ENCODE results near the gene CACNA1C. TPM values are rescaled to one million over a fixed set of nuclear protein-coding genes. Genes with fewer than 3 reads are reported as not detected.

The CACNA1C gene
- total RNA-seq, 8 experiments from 2014 or later: 0.97 to 36.4 (median 5.1) TPM

GRCh38 chr12:2647186-2647585 is 594.4 kb downstream of the CACNA1C start:
- H3K27ac ChIP-seq: no peak overlapping the region
- 17 to 100% (median 52%) methylated on average over 1 to 2 of the region's 7 CpGs; no CpG with 5 or more reads in 2 of the 10 experiments for WGBS, 10 experiments
- in situ Hi-C loops (cut with MboI; ENCODE audit: low pct_unique_long_range_greater_than_20kb in 2 of 9, low sequenced_read_pairs in 9 of 9, unreplicated experiment in 9 of 9): no loop called here

DNA sequence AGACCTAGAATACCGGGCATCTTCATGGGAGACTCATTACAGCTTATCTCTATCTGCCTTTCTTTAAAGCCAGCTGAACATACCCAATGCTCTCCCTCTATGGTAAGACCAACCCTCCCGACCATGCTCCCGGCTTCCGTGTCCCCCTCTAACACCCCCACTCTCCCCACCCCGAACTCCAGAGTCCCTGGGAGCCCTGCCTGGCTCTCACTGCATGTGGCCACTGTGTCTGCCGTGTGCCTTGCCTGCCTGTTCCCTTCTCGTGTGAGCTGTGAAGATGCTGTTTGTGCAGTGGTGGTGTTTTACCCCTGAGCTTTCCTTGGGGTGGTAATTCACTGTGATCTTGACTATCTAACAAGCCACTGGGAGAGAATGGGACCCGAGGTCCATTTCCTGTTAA is 595.6 kb downstream of the CACNA1C start:
- Histone ChIP-seq H3K4me1 (replicated peaks in 1 of 2) (no peaks in the 10 kb centered on the region), H3K4me3 (no peak overlapping the region), H3K27ac (no peak overlapping the region)
- 83 to 100% (median 100%) methylated on average over 1 of the region's 8 CpGs; no CpG with 5 or more reads in 7 of the 10 experiments for WGBS, 10 experiments
- in situ Hi-C loops (cut with MboI; ENCODE audit: low pct_unique_long_range_greater_than_20kb in 2 of 9, low sequenced_read_pairs in 9 of 9, unreplicated experiment in 9 of 9): no loop called here
- no peak for ATAC-seq (replicated peaks in 6 of 8)

More at GRCh38 chr12:2647186-2647585, 594.4 kb downstream of the CACNA1C start:
- Histone ChIP-seq H3K4me1 (replicated peaks in 1 of 2) (no peaks in the 10 kb centered on the region), H3K4me3 (no peak overlapping the region)
- no peak for ATAC-seq (replicated peaks in 6 of 8)

DNA sequence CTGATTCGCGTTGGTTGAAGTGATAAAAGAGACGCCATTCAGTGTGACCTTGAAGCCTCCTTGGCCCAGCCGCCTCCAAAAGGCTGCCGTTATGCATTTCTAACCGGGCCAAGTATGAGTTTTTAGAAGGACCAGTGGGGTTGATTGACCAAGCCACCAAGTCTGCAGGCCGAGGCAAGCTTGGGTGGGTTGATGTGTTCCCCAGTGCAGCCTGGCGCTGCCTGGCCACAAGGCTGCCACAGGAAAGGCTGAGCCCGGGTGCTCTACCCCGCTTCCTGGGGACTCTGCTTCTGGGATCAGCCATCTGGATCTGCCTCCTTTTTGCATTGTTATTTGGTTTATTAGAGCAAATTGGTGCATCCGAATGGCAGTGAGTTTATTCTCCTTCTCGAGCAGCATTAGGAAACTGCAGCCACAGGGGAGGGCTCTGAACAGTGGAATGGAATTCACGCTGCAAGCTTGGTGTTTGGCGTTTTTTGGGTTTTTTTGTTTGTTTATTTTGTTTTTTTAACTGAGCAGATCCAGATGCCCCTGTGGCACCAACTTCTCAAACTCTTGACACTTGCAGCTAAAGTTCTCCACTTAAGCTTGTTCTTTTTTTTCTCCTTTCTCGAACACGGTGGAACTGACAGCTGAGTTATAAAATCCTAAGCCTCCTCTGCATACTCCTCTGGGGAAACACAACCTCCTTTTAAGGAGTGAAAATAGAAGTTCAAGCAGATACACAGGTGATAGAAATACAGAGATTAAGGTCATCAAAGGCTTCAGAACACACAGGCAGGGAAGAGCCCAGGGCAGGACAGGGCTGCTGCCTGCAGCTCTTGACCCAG is 596.6 kb downstream of the CACNA1C start:
- Histone ChIP-seq H3K4me1 (replicated peaks in 1 of 2) (no peaks in the 10 kb centered on the region), H3K27ac (no peak overlapping the region), H3K4me3 (no peak overlapping the region)
- in situ Hi-C loops (cut with MboI; ENCODE audit: low pct_unique_long_range_greater_than_20kb in 2 of 9, low sequenced_read_pairs in 9 of 9, unreplicated experiment in 9 of 9): no loop called here
- 35 to 91% (median 70%) methylated on average over 4 to 13 of the region's 16 CpGs for WGBS, 10 experiments
- ATAC-seq (replicated peaks in 6 of 8): no peak

- H3K4me3 ChIP-seq: no peak overlapping the region
- ATAC-seq (replicated peaks in 6 of 8): no peak
- H3K4me1 ChIP-seq (replicated peaks in 1 of 2): no peaks in the 10 kb centered on the region
- H3K27ac ChIP-seq: no peak overlapping the region
- in situ Hi-C loops (cut with MboI; ENCODE audit: low pct_unique_long_range_greater_than_20kb in 2 of 9, low sequenced_read_pairs in 9 of 9, unreplicated experiment in 9 of 9): no loop called here
- WGBS, 10 experiments: 31 to 100% (median 96%) methylated on average over 1 to 10 of the region's 17 CpGs; no CpG with 5 or more reads in 5 of the 10 experiments
These were observed 597.7 kb downstream of the CACNA1C start for GRCh38 chr12:2650261-2651067.

DNA sequence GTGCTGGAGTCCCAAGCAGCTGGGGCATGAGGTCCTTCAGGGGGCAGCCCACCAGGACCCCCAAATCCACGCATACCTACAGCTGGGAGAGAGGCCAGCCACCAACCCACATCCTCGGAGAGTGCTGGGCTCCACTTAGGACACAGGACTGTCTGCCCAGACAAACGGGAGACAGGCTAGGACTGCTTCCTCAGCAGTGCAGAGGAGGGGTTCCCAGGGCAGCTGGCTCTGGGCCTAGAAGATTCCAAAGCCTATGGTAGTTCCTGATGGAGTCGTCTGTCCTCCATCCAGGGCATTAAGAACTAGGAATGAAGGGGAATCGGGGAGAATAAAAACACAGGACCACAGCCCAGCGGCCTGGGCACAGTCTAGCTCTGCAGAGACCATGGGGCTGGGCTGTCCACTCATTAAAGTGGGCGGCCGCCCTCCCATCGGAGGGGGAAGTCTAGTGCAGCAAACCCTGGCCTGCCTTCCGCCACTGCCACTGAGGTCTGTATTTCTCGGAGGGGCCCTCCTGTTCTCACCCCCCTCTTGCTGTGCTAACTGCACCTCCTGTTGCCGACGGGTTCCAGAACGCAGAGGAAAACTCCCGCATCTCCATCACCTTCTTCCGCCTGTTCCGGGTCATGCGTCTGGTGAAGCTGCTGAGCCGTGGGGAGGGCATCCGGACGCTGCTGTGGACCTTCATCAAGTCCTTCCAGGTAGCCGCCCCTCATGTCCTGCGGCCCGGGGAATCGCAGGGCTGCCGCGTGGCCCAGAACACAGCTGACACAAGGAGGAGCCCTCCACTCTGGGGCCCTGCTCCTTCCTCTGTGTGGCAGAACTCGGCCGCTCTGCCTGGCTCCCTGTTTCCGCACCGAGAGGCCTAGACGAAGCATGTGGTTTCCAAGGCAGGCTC is 598.5 kb downstream of the CACNA1C start:
- Histone ChIP-seq H3K4me3 (no peak overlapping the region), H3K4me1 (replicated peaks in 1 of 2) (no peaks in the 10 kb centered on the region), H3K27ac (no peak overlapping the region)
- in situ Hi-C loops (cut with MboI; ENCODE audit: low pct_unique_long_range_greater_than_20kb in 2 of 9, low sequenced_read_pairs in 9 of 9, unreplicated experiment in 9 of 9): no loop called here
- 37 to 100% (median 81%) methylated on average over 1 to 11 of the region's 32 CpGs; no CpG with 5 or more reads in 3 of the 10 experiments for WGBS, 10 experiments
- peak in 1 of 8 experiments; percentile 31 for ATAC-seq (replicated peaks in 6 of 8)

DNA sequence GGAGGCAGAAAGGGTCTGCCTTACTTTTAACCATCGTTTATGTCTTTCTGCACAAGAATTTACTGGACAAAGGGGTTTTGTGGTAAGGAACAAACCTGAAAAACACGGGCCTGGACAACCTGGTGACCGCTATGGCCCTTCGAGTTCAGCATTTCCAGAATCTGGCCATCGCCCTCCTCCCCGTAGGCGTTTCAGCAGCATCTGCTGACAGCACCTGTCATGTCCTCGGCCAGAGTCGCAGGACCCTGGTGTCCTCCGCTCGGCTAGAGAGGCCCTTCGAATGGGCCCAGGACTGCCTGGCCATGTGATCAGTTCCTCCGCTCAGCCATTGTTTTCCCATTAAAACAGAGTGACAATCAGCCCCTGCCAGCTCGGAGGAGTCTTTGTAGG is 599.2 kb downstream of the CACNA1C start:
- H3K4me3 ChIP-seq: no peak overlapping the region
- in situ Hi-C loops (cut with MboI; ENCODE audit: low pct_unique_long_range_greater_than_20kb in 2 of 9, low sequenced_read_pairs in 9 of 9, unreplicated experiment in 9 of 9): no loop called here
- H3K4me1 ChIP-seq (replicated peaks in 1 of 2): no peaks in the 10 kb centered on the region
- H3K27ac ChIP-seq: no peak overlapping the region
- 40 to 100% (median 84%) methylated on average over 1 to 8 of the region's 14 CpGs; no CpG with 5 or more reads in 3 of the 10 experiments for WGBS, 10 experiments
- ATAC-seq (replicated peaks in 6 of 8): no peak

GRCh38 chr12:2652401-2653081 is 599.8 kb downstream of the CACNA1C start:
- H3K4me1 ChIP-seq (replicated peaks in 1 of 2): no peaks in the 10 kb centered on the region
- ATAC-seq (replicated peaks in 6 of 8): no peak
- H3K4me3 ChIP-seq: no peak overlapping the region
- no peak overlapping the region for H3K27ac ChIP-seq
- WGBS, 10 experiments: 60 to 100% (median 84%) methylated on average over 1 to 12 of the region's 33 CpGs; no CpG with 5 or more reads in 6 of the 10 experiments
- in situ Hi-C loops (cut with MboI; ENCODE audit: low pct_unique_long_range_greater_than_20kb in 2 of 9, low sequenced_read_pairs in 9 of 9, unreplicated experiment in 9 of 9): no loop called here

DNA sequence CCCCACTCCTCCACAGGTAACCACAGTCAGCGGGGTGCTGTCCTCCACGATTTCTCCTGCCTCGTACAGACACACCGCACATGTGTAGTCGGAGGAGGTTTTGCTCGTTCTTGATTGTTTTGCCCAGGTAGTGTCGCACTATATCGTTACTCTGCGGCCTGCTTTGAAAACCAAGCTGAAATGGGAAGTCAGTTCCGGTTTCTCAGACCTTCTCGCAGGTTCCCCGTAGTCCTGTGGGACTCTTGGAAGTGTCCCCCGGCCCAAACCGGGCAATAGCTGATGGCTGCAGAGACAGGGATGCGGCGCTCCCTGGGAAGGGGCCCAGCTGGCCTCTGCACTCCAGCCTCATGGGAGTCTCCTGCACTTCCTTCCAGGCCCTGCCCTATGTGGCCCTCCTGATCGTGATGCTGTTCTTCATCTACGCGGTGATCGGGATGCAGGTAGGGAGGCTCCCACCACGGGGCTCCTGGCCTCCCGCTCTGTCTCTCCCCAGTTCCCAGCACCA is 600.7 kb downstream of the CACNA1C start:
- H3K4me3 ChIP-seq: no peak overlapping the region
- H3K27ac ChIP-seq: no peak overlapping the region
- H3K4me1 ChIP-seq (replicated peaks in 1 of 2): no peaks in the 10 kb centered on the region
- 60 to 93% (median 89%) methylated on average over 3 to 18 of the region's 22 CpGs; no CpG with 5 or more reads in 2 of the 10 experiments for WGBS, 10 experiments
- in situ Hi-C loops (cut with MboI; ENCODE audit: low pct_unique_long_range_greater_than_20kb in 2 of 9, low sequenced_read_pairs in 9 of 9, unreplicated experiment in 9 of 9): no loop called here
- no peak for ATAC-seq (replicated peaks in 6 of 8)

- Histone ChIP-seq H3K4me1 (replicated peaks in 1 of 2) (no peaks in the 10 kb centered on the region), H3K4me3 (no peak overlapping the region), H3K27ac (no peak overlapping the region)
- no peak for ATAC-seq (replicated peaks in 6 of 8)
- 52 to 92% (median 85%) methylated on average over 2 to 8 of the region's 8 CpGs; no CpG with 5 or more reads in 3 of the 10 experiments for WGBS, 10 experiments
- in situ Hi-C loops (cut with MboI; ENCODE audit: low pct_unique_long_range_greater_than_20kb in 2 of 9, low sequenced_read_pairs in 9 of 9, unreplicated experiment in 9 of 9): no loop called here
These were observed 601.5 kb downstream of the CACNA1C start for GRCh38 chr12:2654311-2654710.

- in situ Hi-C loops (cut with MboI; ENCODE audit: low pct_unique_long_range_greater_than_20kb in 2 of 9, low sequenced_read_pairs in 9 of 9, unreplicated experiment in 9 of 9): no loop called here
- H3K27ac ChIP-seq: no peak overlapping the region
- H3K4me1 ChIP-seq (replicated peaks in 1 of 2): no peaks in the 10 kb centered on the region
- WGBS, 10 experiments: 0 to 100% (median 54%) methylated on average over 1 to 4 of the region's 4 CpGs; no CpG with 5 or more reads in 5 of the 10 experiments
- no peak overlapping the region for H3K4me3 ChIP-seq
- no peak for ATAC-seq (replicated peaks in 6 of 8)
These were observed 602.0 kb downstream of the CACNA1C start for GRCh38 chr12:2654741-2655140.

DNA sequence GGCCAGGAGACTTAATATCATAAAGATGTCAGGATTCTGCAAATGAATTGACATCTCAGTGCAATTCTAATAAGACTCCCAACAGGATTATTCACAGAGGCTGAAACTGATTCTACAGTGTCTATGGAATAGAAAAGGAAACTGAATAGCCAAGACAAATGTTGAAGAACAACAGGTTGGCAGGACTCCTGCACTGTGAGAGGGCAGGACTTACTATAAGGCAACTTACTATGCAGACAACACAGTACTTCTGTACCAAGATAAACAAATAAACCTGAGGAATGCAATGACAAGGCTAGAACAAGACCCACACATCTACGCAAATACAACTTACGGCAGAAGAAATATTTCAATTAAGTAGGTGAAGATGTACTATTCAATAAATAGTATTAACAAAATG is 609.7 kb downstream of the CACNA1C start:
- in situ Hi-C loops (cut with MboI; ENCODE audit: low pct_unique_long_range_greater_than_20kb in 2 of 9, low sequenced_read_pairs in 9 of 9, unreplicated experiment in 9 of 9): no loop called here
- 89 to 100% (median 94%) methylated on average over 1 to 2 of the region's 2 CpGs; no CpG with 5 or more reads in 3 of the 10 experiments for whole genome bisulfite sequencing, 10 experiments
- Histone ChIP-seq H3K27ac (no peak overlapping the region), H3K4me3 (no peak overlapping the region), H3K4me1 (replicated peaks in 1 of 2) (no peaks in the 10 kb centered on the region)
- ATAC-seq (replicated peaks in 6 of 8): no peak
